ENCODE results near the gene MACROD2.

Gene MACROD2

GRCh38 chr20:15711177-15711576, 1715.9 kb downstream of the MACROD2 start:
- Histone ChIP-seq H3K79me2 (no peaks in the 10 kb centered on the region), H3K4me2 (ENCODE audit: low read length) (no peak overlapping the region), H2AFZ (no peak overlapping the region), H3K27me3 (ENCODE audit: control insufficient read depth, insufficient read depth, low read length) (no peaks in the 10 kb centered on the region), H3K9ac (no peak overlapping the region), H3K4me3 (ENCODE audit: low read depth, low read length) (no peak overlapping the region), H3K27ac (no peak overlapping the region), H3K36me3 (ENCODE audit: control insufficient read depth, insufficient read depth, low read length) (no peaks in the 10 kb centered on the region), H3K4me1 (no peaks in the 10 kb centered on the region), H3K9me3 (ENCODE audit: control insufficient read depth, low read length) (no peaks in the 10 kb centered on the region)
- TF ChIP-seq CTCF (IDR thresholded peaks at IDR 0.05), result no peak

- Histone ChIP-seq H3K4me2 (ENCODE audit: low read length) (no peak overlapping the region), H3K36me3 (ENCODE audit: control insufficient read depth, insufficient read depth, low read length) (no peaks in the 10 kb centered on the region), H3K79me2 (no peaks in the 10 kb centered on the region), H3K9ac (no peak overlapping the region), H3K27me3 (ENCODE audit: control insufficient read depth, insufficient read depth, low read length) (no peaks in the 10 kb centered on the region), H3K27ac (no peak overlapping the region), H3K4me3 (ENCODE audit: low read depth, low read length) (no peak overlapping the region), H2AFZ (no peak overlapping the region), H3K9me3 (ENCODE audit: control insufficient read depth, low read length) (no peaks in the 10 kb centered on the region), H3K4me1 (no peaks in the 10 kb centered on the region)
- no peak for TF ChIP-seq CTCF (IDR thresholded peaks at IDR 0.05)
Observed at GRCh38 chr20:15716256-15716655, 1720.9 kb downstream of the MACROD2 start.

GRCh38 chr20:15726416-15726815, 1731.1 kb downstream of the MACROD2 start:
- H3K27ac ChIP-seq, result no peak overlapping the region
- H3K9me3 ChIP-seq (ENCODE audit: control insufficient read depth, low read length), result no peaks in the 10 kb centered on the region
- no peak overlapping the region for H2AFZ ChIP-seq
- TF ChIP-seq CTCF (IDR thresholded peaks at IDR 0.05), result no peak
- H3K36me3 ChIP-seq (ENCODE audit: control insufficient read depth, insufficient read depth, low read length), result no peaks in the 10 kb centered on the region
- no peaks in the 10 kb centered on the region for H3K79me2 ChIP-seq
- H3K4me3 ChIP-seq (ENCODE audit: low read depth, low read length), result no peak overlapping the region
- H3K9ac ChIP-seq, result no peak overlapping the region
- no peaks in the 10 kb centered on the region for H3K4me1 ChIP-seq
- no peak overlapping the region for H3K4me2 ChIP-seq (ENCODE audit: low read length)
- no peaks in the 10 kb centered on the region for H3K27me3 ChIP-seq (ENCODE audit: control insufficient read depth, insufficient read depth, low read length)

GRCh38 chr20:15734052-15734451, 1738.7 kb downstream of the MACROD2 start:
- no peaks in the 10 kb centered on the region for H3K27me3 ChIP-seq (ENCODE audit: control insufficient read depth, insufficient read depth, low read length)
- TF ChIP-seq CTCF (IDR thresholded peaks at IDR 0.05), result no peak
- no peak overlapping the region for H3K9ac ChIP-seq
- no peak overlapping the region for H2AFZ ChIP-seq
- H3K4me3 ChIP-seq (ENCODE audit: low read depth, low read length), result no peak overlapping the region
- H3K4me2 ChIP-seq (ENCODE audit: low read length), result no peak overlapping the region
- no peaks in the 10 kb centered on the region for H3K9me3 ChIP-seq (ENCODE audit: control insufficient read depth, low read length)
- no peak overlapping the region for H3K27ac ChIP-seq
- H3K79me2 ChIP-seq, result no peaks in the 10 kb centered on the region
- no peaks in the 10 kb centered on the region for H3K4me1 ChIP-seq
- no peaks in the 10 kb centered on the region for H3K36me3 ChIP-seq (ENCODE audit: control insufficient read depth, insufficient read depth, low read length)

GRCh38 chr20:15739035-15739434, 1743.7 kb downstream of the MACROD2 start:
- H3K79me2 ChIP-seq, result no peaks in the 10 kb centered on the region
- H2AFZ ChIP-seq, result no peak overlapping the region
- no peak overlapping the region for H3K4me2 ChIP-seq (ENCODE audit: low read length)
- no peaks in the 10 kb centered on the region for H3K36me3 ChIP-seq (ENCODE audit: control insufficient read depth, insufficient read depth, low read length)
- H3K27me3 ChIP-seq (ENCODE audit: control insufficient read depth, insufficient read depth, low read length), result no peaks in the 10 kb centered on the region
- no peaks in the 10 kb centered on the region for H3K4me1 ChIP-seq
- no peak overlapping the region for H3K27ac ChIP-seq
- no peak overlapping the region for H3K4me3 ChIP-seq (ENCODE audit: low read depth, low read length)
- no peak for TF ChIP-seq CTCF (IDR thresholded peaks at IDR 0.05)
- H3K9me3 ChIP-seq (ENCODE audit: control insufficient read depth, low read length), result no peaks in the 10 kb centered on the region
- H3K9ac ChIP-seq, result no peak overlapping the region

Data from parathyroid adenoma (tissue), 2 donors.